GM18867 (cell line): ENCODE results near the gene TFAP2A.

ENCODE experiments used
- ATAC-seq: cut with Tn5 transposase; IDR thresholded peaks from one replicate; pipeline ENCODE4 v1.9.1; 2021; ENCODE audit warnings: mild to moderate bottlenecking, moderate library complexity; ENCODE audit not compliant: unreplicated experiment

The TFAP2A gene

GRCh38 chr6:10402648-10403311 lies 12.1 kb downstream of the TFAP2A start:
- no peak for ATAC-seq

GRCh38 chr6:10401632-10402223 lies 13.1 kb downstream of the TFAP2A start:
- ATAC-seq = no peak

DNA sequence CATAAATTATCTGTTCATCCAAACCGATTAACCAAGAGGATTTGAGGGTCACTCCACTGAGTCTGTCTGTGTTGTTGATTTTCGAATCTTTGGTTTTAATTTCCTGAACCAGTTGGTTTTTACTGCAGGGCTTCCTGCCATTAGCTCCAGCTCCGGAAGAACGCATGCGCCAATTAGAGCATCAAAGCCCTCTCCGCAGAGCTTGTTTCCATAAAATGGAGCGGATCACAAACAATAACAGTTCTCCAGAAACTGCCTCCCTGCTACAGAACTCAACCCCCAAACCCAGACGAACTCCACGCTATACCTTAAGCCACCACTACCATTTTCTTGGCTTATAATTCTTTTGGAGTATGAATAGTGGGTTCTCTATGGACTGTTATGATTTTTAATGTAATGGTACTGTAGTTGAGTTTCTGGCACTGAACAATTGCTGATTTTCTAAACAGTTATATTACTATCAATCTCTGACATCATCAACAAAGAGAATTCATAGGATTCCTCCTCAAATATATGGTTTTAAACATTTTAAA lies 13.8 kb downstream of the TFAP2A start:
- ATAC-seq = no peak

- no peak for ATAC-seq
Measured at GRCh38 chr6:10400330-10400729, 14.5 kb downstream of the TFAP2A start.

- ATAC-seq = no peak
Measured at GRCh38 chr6:10399451-10399850, 15.4 kb downstream of the TFAP2A start.

GRCh38 chr6:10398446-10399218 lies 16.2 kb downstream of the TFAP2A start:
- no peak for ATAC-seq

GRCh38 chr6:10397756-10398445 lies 17.0 kb downstream of the TFAP2A start:
- no peak for ATAC-seq

DNA sequence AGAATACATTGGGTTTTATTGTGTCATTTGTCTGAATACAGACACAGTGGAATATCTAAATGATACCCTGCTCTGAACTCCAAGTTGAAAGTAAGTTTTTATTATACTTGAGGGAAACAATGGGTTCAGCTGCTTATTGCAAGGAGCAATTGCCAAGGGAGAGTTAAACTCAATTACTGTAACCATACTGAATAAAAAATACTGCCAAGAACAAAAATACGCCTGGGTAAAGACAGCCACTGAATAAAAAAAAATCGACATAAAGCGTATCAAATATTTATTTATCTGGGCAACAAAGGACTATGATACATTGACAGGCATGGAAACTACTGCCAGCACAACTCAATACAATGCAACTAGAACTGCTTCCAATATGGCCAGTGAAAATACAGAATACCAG lies 18.1 kb downstream of the TFAP2A start:
- no peak for ATAC-seq

DNA sequence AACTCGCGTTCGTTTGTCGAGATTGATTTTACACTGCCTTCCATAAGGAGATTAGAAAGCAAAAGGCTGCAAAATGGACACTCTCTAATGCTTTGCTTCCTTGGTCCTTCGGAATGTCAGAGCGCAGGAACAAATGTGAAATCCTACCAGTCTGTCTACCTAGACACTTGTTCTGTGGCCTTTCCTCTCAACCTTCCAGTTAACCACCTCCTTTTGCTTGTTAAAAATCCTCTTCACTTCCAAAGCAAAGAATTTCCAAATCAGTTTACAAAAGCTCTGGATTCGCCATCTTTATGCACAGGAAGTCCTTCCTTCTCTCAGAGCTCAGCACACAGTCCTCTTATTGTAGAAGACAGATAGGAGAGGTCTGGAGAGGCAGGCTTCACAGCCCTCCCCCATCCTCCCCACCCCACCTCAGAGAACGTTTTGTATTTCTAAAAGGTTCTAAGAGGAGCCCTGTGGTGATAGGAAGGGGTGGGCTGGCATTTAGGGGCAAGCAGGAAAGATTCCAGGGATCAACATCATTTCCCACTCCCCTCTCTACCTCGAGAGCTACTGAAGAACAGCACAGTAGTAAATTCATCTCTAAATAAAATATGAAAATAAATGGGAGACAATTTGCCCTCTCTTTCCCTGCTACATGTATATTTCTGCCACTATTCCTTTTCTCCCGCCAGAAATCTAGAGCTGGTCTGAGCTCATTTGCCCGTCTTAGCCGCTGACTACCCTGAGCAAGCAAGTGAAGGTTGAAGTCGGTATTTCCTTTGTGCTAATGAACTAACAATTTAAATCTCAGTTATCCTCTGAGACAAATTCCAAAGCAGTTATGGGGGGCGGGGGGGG lies 18.9 kb downstream of the TFAP2A start:
- ATAC-seq = no peak

GRCh38 chr6:10395171-10395703 lies 19.6 kb downstream of the TFAP2A start:
- ATAC-seq = no peak

- no peak for ATAC-seq
Measured at GRCh38 chr6:10393544-10394225, 21.2 kb downstream of the TFAP2A start.

DNA sequence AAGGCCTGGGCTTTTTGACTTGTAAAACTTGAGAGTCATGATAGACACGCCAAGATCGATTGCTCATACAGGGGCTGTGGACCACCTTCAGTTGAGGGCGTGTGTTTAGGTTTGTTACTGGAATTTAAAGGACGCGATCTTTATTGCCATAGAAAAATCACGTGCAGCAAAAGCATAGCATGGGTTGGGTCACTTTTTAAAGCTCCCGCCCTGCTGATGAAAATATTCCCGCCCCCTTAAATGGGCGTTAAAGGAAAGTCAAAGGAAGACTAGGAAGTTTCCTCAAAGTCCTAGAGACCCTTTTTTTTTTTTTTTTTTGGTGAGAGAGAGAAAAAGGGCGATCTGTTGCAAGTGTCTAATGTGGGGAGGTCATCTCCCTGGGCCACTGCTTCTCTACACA lies 23.1 kb downstream of the TFAP2A start:
- ATAC-seq = no peak

DNA sequence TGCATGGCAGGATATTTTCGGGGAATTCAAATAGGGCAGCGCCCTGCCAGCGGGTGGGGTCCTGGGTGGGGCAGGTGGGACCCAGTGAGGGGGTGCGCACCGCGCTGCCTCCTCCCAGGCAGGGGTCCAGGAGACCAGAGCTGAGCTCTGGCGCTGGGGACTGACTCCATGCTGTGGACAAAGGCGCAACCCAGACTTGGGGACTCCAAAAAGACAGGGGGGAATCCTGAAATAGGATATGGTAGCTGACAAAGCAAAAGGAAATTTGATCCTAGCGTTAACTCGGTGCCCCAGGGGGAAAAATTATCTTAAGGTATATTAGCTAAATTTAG lies 23.6 kb downstream of the TFAP2A start:
- no peak for ATAC-seq

- ATAC-seq = no peak
Measured at GRCh38 chr6:10390495-10391298, 24.2 kb downstream of the TFAP2A start.

- ATAC-seq = no peak
Measured at GRCh38 chr6:10389739-10390494, 25.0 kb downstream of the TFAP2A start.

GRCh38 chr6:10386756-10387654 lies 27.9 kb downstream of the TFAP2A start:
- ATAC-seq = no peak

DNA sequence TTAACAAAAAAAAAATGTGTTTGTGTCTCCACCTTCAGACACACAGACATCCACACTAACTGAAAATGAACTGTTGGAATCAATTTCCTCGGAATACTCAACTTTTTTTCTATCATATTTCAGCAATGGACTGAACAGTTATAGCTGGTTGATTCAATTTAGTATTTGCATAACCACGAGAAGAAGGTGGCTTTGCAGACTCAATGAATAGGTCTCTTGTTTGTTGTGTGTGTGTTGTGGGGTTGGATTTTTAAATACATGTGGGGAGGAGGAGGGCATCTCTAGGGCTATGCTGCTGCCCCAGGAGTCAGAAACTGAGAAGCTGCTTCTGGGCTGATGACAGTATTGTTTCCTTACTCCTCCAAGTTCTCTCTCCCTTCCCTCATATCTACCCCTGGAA lies 28.7 kb downstream of the TFAP2A start:
- ATAC-seq = no peak
